SHP77 treated with DMSO at 0.1 percent for 48 hours (cell line): Measurements from ENCODE around the gene CCSER1.
"Not testable (repeated sequence)": the region's sequence is repeated elsewhere in the genome, so short reads cannot be mapped to it uniquely, and the experiment has no call there.

Source experiments
- DNase-seq: peaks from one replicate; lab custom pipeline; 2025; lab: John Stamatoyannopoulos, UW

The CCSER1 gene

GRCh38 chr4:90299373-90299772 lies 172.2 kb downstream of the CCSER1 start:
- DNase-seq = no peak

- DNase-seq = no peak
Measured at GRCh38 chr4:90306810-90307209, 179.6 kb downstream of the CCSER1 start.

GRCh38 chr4:90317140-90317539 lies 189.9 kb downstream of the CCSER1 start:
- not testable (repeated sequence) for DNase-seq

DNA sequence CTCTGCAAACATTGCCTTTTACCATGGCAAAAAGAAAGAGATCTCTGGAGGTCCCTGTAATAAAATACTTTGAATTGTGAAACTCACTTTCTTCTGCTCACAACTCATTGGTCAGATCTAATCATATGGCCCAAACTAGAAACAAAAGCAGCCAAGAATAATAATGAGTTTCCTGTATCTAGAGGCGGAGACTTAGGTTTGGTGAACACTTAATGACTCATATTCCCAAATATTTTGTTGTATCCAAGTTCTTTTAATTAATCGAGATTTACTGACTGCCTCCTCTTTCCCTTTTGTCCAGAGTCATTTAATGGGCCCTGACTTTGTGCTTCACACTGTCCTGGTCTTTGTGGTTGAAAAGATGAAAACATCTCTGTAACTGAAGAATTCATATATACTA lies 190.6 kb downstream of the CCSER1 start:
- DNase-seq = no peak

GRCh38 chr4:90318193-90318592 lies 191.0 kb downstream of the CCSER1 start:
- no peak for DNase-seq

DNA sequence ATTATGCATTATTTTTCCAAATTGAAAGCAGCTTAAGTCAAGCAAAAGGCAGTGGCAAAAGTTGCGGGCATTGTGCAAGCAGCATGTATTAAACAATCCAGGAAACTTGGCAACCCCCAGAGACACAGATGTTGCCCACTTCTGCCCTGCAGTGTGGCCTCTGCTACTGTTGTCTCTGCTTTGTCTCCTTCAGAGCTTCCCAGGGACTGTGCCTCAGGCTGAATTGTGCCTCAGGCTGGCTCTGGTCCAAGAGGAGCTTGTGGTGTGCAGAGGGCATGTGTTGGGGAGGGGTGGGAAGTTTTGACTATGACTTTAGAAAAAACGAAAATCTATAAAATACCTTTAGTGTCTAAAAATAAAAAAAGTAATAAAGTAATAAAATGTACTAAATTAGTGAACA lies 201.4 kb downstream of the CCSER1 start:
- no peak for DNase-seq

GRCh38 chr4:90330546-90330945 lies 203.4 kb downstream of the CCSER1 start:
- no peak for DNase-seq

- no peak for DNase-seq
Measured at GRCh38 chr4:90345549-90346215, 218.5 kb downstream of the CCSER1 start.

- DNase-seq = no peak
Measured at GRCh38 chr4:90349636-90350035, 222.4 kb downstream of the CCSER1 start.

GRCh38 chr4:90357117-90357710 lies 230.0 kb downstream of the CCSER1 start:
- DNase-seq = no peak

GRCh38 chr4:90375081-90375480 lies 247.9 kb downstream of the CCSER1 start:
- no peak for DNase-seq

- DNase-seq = no peak
Measured at GRCh38 chr4:90393215-90393614, 266.0 kb downstream of the CCSER1 start.

- DNase-seq = no peak
Measured at GRCh38 chr4:90403781-90404180, 276.6 kb downstream of the CCSER1 start.

GRCh38 chr4:90407897-90408296 lies 280.7 kb downstream of the CCSER1 start:
- DNase-seq = not testable (repeated sequence)

DNA sequence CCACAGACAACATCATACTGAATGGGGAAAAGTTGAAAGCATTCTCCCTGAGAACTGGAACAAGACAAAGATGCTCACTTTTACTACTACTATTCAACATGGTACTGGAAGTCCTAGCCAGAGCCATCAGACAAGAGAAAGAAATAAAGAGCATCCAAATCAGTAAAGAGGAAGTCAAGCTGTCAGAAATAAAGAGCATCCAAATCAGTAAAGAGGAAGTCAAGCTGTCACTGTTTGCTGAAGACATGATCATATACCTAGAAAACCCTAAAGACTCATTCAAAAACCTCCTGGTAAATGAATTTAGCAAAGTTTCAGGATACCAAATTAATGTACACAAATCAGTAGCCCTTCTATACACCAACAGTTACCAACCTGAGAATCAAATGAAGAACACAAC lies 285.6 kb downstream of the CCSER1 start:
- not testable (repeated sequence) for DNase-seq

GRCh38 chr4:90415116-90415515 lies 287.9 kb downstream of the CCSER1 start:
- no peak for DNase-seq

DNA sequence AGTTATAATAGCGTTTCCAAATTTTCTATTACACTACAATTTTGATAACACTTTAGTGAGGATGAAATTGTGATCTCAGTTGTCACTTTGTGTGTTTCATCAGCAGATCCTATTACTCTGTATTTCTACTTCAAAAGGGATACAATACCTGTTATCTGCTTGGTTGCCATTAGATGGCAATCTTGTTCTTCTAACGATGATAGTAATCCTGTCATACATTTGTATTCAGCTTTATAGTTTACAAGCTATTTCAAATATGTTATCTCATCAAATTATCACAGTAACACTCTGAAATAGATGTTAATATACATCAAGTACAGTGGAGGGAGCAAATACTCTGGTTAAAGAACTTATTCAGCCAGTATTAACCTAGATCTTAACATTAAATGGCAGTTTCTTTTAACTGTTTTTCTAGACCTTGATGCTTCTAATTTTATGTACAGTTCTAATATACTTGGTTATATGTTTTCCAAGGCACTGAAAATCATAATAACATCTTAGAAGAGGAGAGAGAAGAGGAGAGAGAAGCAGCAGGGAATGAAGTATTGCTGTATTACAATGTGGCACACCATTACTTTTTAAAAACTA lies 292.0 kb downstream of the CCSER1 start:
- DNase-seq = no peak

GRCh38 chr4:90421161-90421560 lies 294.0 kb downstream of the CCSER1 start:
- no peak for DNase-seq

DNA sequence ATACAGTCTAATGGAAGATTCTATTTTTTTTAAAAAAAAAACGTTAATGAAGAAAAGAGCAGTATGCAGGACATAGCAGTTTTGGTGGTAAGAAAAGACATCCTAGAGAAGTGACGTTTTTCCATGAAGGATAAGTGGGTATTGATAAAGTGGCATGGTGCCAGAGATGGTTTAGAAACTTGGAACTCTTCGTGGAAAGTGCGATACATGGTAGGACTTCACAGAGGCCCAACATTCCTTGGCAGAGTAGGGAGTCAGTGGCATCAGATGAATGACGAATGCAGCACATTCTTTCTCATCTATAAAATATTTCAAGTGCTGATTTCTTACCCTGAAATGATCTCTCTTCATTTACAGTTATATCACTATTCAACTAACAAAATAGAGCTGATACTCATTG lies 298.7 kb downstream of the CCSER1 start:
- DNase-seq = no peak

DNA sequence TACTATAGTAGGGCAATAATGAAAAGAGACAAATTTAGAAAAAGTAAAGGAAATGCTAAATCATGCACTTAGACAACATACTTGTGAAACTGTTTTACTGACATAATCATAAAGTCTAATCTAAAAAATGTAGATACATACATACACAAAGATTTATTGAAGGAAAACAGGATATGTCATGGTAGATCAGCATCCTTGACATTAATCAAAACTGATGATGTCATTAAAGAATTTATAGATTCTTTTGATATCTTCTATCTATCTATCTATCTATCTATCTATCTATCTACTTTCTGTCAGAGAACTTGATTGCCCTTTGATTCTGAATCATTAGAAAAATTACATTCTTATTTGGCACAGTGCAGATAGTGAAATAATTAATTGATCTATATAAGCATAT lies 311.3 kb downstream of the CCSER1 start:
- DNase-seq = no peak

DNA sequence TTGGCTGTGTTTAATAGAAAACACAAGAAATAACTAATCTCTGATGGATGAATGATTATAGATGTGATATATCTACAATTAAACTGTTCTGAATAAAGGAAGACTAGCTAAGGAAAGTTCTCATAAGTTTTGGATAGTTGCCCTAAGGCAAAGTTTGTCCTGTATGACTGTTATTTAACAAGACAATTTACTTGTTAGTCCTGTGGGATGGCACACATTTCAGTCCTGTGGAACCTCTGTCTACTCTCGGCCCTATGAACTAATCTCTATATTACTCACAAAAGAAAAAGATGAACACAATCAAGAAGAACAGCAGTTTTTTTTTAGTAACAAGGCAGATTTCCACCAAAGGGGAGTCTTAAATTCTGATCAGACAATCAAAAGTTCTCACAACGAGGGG lies 314.6 kb downstream of the CCSER1 start:
- DNase-seq = no peak

- DNase-seq = no peak
Measured at GRCh38 chr4:90442619-90443018, 315.4 kb downstream of the CCSER1 start.

GRCh38 chr4:90443231-90443630 lies 316.0 kb downstream of the CCSER1 start:
- no peak for DNase-seq

- no peak for DNase-seq
Measured at GRCh38 chr4:90444904-90445303, 317.7 kb downstream of the CCSER1 start.
